SU-DHL-6 (cell line): ENCODE results near the gene NUCB2.

Experiments
- EZH2phosphoT487 ChIP-seq: fragments of 200-600 bp; sonication (generic), shearing (Covaris generic); conservative IDR thresholded peaks from 2 replicates; pipeline ENCODE4 v1.6.1; 2018; ENCODE audit warnings: mild to moderate bottlenecking, antibody characterized with exemption, low read length, moderate library complexity, mixed read lengths
- TF ChIP-seq, protein P1 (sequence below): fragments of 200-600 bp; sonication (generic); IDR thresholded peaks from one replicate; pipeline ENCODE4 v1.5.1; 2017; ENCODE audit warnings: antibody characterized with exemption, mild to moderate bottlenecking, low read length, moderate library complexity; ENCODE audit not compliant: insufficient read depth, poor library complexity, severe bottlenecking

DNA sequence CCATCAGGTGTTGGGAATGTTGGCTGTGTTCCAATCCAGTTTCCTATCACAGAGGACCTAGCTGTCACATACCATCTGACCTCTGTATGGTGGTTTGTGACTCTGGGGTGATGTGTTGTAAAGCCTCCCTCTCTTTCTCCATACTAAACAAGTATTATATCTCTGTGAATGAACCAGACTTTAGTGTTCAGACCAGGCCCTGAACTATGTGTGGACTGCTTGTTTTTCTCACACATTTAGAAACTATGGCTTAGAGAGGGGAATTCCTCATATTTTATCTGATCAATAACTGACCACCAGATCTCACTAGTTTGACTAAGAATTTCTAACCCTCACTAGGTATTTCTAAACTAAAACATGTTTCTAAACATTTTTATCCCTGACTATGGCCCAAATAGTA lies 92.6 kb downstream of the NUCB2 start:
- TF ChIP-seq, protein P1, sequence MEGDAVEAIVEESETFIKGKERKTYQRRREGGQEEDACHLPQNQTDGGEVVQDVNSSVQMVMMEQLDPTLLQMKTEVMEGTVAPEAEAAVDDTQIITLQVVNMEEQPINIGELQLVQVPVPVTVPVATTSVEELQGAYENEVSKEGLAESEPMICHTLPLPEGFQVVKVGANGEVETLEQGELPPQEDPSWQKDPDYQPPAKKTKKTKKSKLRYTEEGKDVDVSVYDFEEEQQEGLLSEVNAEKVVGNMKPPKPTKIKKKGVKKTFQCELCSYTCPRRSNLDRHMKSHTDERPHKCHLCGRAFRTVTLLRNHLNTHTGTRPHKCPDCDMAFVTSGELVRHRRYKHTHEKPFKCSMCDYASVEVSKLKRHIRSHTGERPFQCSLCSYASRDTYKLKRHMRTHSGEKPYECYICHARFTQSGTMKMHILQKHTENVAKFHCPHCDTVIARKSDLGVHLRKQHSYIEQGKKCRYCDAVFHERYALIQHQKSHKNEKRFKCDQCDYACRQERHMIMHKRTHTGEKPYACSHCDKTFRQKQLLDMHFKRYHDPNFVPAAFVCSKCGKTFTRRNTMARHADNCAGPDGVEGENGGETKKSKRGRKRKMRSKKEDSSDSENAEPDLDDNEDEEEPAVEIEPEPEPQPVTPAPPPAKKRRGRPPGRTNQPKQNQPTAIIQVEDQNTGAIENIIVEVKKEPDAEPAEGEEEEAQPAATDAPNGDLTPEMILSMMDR, result no peak
- no peak for TF ChIP-seq EZH2phosphoT487
